Fibroblast of skin of left quadriceps (primary cell): ENCODE data around the gene NR6A1.

Experiments used
- DNase-seq, 2 experiments: peaks; one replicate each; pipeline ENCODE4 v3.0.0-alpha.2; 2013; ENCODE audit warnings: low read depth in 2 of 2

NR6A1 gene

GRCh38 chr9:124688238-124688904 lies 82.7 kb downstream of the NR6A1 start:
- no peak for DNase-seq

GRCh38 chr9:124686918-124687317 lies 84.2 kb downstream of the NR6A1 start:
- no peak for DNase-seq

GRCh38 chr9:124685217-124685616 lies 85.9 kb downstream of the NR6A1 start:
- DNase-seq: no peak

- no peak for DNase-seq
Observed at GRCh38 chr9:124684169-124684568, 86.9 kb downstream of the NR6A1 start.

GRCh38 chr9:124683043-124683442 lies 88.1 kb downstream of the NR6A1 start:
- DNase-seq: no peak

- no peak for DNase-seq
Observed at GRCh38 chr9:124680714-124681390, 90.3 kb downstream of the NR6A1 start.

GRCh38 chr9:124680049-124680448 lies 91.1 kb downstream of the NR6A1 start:
- no peak for DNase-seq

GRCh38 chr9:124676159-124676551 lies 95.0 kb downstream of the NR6A1 start:
- no peak for DNase-seq

GRCh38 chr9:124675261-124676158 lies 95.6 kb downstream of the NR6A1 start:
- no peak for DNase-seq

- no peak for DNase-seq
Observed at GRCh38 chr9:124674651-124675050, 96.5 kb downstream of the NR6A1 start.

- DNase-seq: no peak
Observed at GRCh38 chr9:124673063-124673462, 98.0 kb downstream of the NR6A1 start.

- DNase-seq: no peak
Observed at GRCh38 chr9:124671861-124672260, 99.2 kb downstream of the NR6A1 start.

GRCh38 chr9:124666642-124667041 lies 104.5 kb downstream of the NR6A1 start:
- DNase-seq: no peak

GRCh38 chr9:124665391-124666058 lies 105.6 kb downstream of the NR6A1 start:
- peak in 1 of 2 experiments; percentile 31 for DNase-seq

- DNase-seq: no peak
Observed at GRCh38 chr9:124664143-124664542, 107.0 kb downstream of the NR6A1 start.

GRCh38 chr9:124663046-124663961 lies 107.8 kb downstream of the NR6A1 start:
- no peak for DNase-seq

GRCh38 chr9:124662561-124662960 lies 108.5 kb downstream of the NR6A1 start:
- DNase-seq: no peak

GRCh38 chr9:124661271-124661670 lies 109.8 kb downstream of the NR6A1 start:
- no peak for DNase-seq

GRCh38 chr9:124660341-124660801 lies 110.7 kb downstream of the NR6A1 start:
- DNase-seq: peak; percentile 33 to 34

GRCh38 chr9:124659099-124659659 lies 111.9 kb downstream of the NR6A1 start:
- peak; percentile 98 to 99 for DNase-seq
